ENCODE data around the gene IER5. TPM values are rescaled to one million over a fixed set of nuclear protein-coding genes. Genes with fewer than 3 reads are reported as not detected.

Gene IER5
- polyA plus RNA-seq, 1 experiment: 16.9 TPM

Other genes starting within 250 kb of the IER5 start
- 5.2 and 7.3 TPM in 2 replicates for gene KIAA1614, start 175.8 kb upstream of the IER5 start, polyA plus RNA-seq (2011; rRNA removed)
- 21.6 and 24.8 TPM in 2 replicates for gene STX6, start 65.8 kb upstream of the IER5 start, polyA plus RNA-seq (2011; rRNA removed)
- gene MR1, start 54.7 kb upstream of the IER5 start, polyA plus RNA-seq (2011; rRNA removed): 25.0 and 36.2 TPM in 2 replicates

Measured in BJ (cell line).